Uterus (tissue), 4 donors: ENCODE results near the gene DPEP1. TPM values are rescaled to one million over a fixed set of nuclear protein-coding genes. Genes with fewer than 3 reads are reported as not detected.

Experiments used
- DNase-seq, 2 donors: peaks; one replicate each; pipeline ENCODE4 v3.0.0-alpha.2; 2019 to 2020
- H3K27ac ChIP-seq, 2 donors: fragments of 200-600 bp; sonication (generic); 1 replicate in 1 of 2; 2 replicates in 1 of 2; pipeline ENCODE4 v1.5.1; 2016 to 2018
- H3K27me3 ChIP-seq, 2 donors: fragments of 200-600 bp; sonication (generic); one replicate each; pipeline ENCODE4 v1.5.1; 2018 to 2019; ENCODE audit warnings: control low read depth in 1 of 2
- H3K36me3 ChIP-seq, 2 donors: fragments of 200-600 bp; sonication (generic); one replicate each; pipeline ENCODE4 v1.5.1; 2019; ENCODE audit warnings: control low read depth in 1 of 2
- H3K4me1 ChIP-seq, 2 donors: fragments of 200-600 bp; sonication (generic); one replicate each; pipeline ENCODE4 v1.5.1; 2018 to 2019; ENCODE audit warnings: control low read depth in 1 of 2
- H3K4me3 ChIP-seq, 2 donors: fragments of 200-600 bp; sonication (generic); 1 replicate in 1 of 2; 2 replicates in 1 of 2; pipeline ENCODE4 v1.5.1; 2018 to 2019; ENCODE audit warnings: mild to moderate bottlenecking in 1 of 2
- H3K9me3 ChIP-seq, 2 donors: fragments of 200-600 bp; sonication (generic); one replicate each; pipeline ENCODE4 v1.5.1; 2019; ENCODE audit warnings: control low read depth in 1 of 2
- CTCF ChIP-seq, 4 experiments: fragments of 200-600 bp in 2 of 4; fragments of 450-650 bp in 2 of 4; sonication (generic) in 2 of 4; IDR thresholded peaks; one replicate each; pipeline ENCODE4 v1.5.1; 2016 to 2019; ENCODE audit warnings: antibody characterized with exemption in 4 of 4, mild to moderate bottlenecking in 2 of 4, moderate library complexity in 1 of 4
- POLR2A ChIP-seq, 2 donors: fragments of 450-650 bp; IDR thresholded peaks; one replicate each; pipeline ENCODE4 v1.6.1; 2016; ENCODE audit warnings: antibody characterized with exemption in 2 of 2, mild to moderate bottlenecking in 1 of 2, moderate library complexity in 1 of 2
- intact Hi-C: fragments of 100-400 bp; cut with DNase I; formaldehyde crosslinking; loops from one replicate; pipeline ENCODE4 v1.15.1; 2023; ENCODE audit warnings: low total_unique reads
- total RNA-seq, 4 donors: library from RNA; depleted of rRNA in 3 of 4; stranded (reverse); fragments of >200 nt in 3 of 4; gene quantifications; one replicate each; pipeline versions ENCODE4 v1.1.0 to v1.2.4, GENCODE V29; 2014 to 2023
- donor health status: DM: yes; HTN: yes; CAD: no.

Gene DPEP1
- total RNA-seq, 4 donors from 2014 or later: 1.0 to 5.5 TPM; not detected in 2

GRCh38 chr16:89621698-89622409 lies 8.4 kb downstream of the DPEP1 start:
- Histone ChIP-seq H3K4me3 (no peak overlapping the region), H3K4me1 (no peaks in the 10 kb centered on the region), H3K9me3 (no peaks in the 10 kb centered on the region), H3K27ac (no peak overlapping the region), H3K36me3 (no peaks in the 10 kb centered on the region), H3K27me3 (no peaks in the 10 kb centered on the region)
- TF ChIP-seq CTCF (IDR thresholded peaks at IDR 0.05) (no peak), POLR2A (IDR thresholded peaks at IDR 0.05) (no peak)
- intact Hi-C loops: no loop called here
- DNase-seq: no peak

GRCh38 chr16:89623511-89624261 lies 10.2 kb downstream of the DPEP1 start:
- TF ChIP-seq CTCF (IDR thresholded peaks at IDR 0.05): no peak
- no peak for TF ChIP-seq POLR2A (IDR thresholded peaks at IDR 0.05)
- no peaks in the 10 kb centered on the region for H3K27me3 ChIP-seq

GRCh38 chr16:89624777-89625761 lies 11.6 kb downstream of the DPEP1 start:
- intact Hi-C loops: no loop called here
- DNase-seq: no peak
- no peak overlapping the region for H3K4me3 ChIP-seq
- H3K36me3 ChIP-seq: no peaks in the 10 kb centered on the region
- H3K9me3 ChIP-seq: no peaks in the 10 kb centered on the region
- no peaks in the 10 kb centered on the region for H3K27me3 ChIP-seq
- no peaks in the 10 kb centered on the region for H3K4me1 ChIP-seq
- TF ChIP-seq CTCF (IDR thresholded peaks at IDR 0.05): no peak
- no peak for TF ChIP-seq POLR2A (IDR thresholded peaks at IDR 0.05)
- no peak overlapping the region for H3K27ac ChIP-seq

More at GRCh38 chr16:89623511-89624261, 10.2 kb downstream of the DPEP1 start:
- Histone ChIP-seq H3K4me1 (no peaks in the 10 kb centered on the region), H3K4me3 (no peak overlapping the region), H3K36me3 (no peaks in the 10 kb centered on the region), H3K27ac (no peak overlapping the region), H3K9me3 (no peaks in the 10 kb centered on the region)
- intact Hi-C loops: no loop called here
- peak in 1 of 2 donors; percentile 29 for DNase-seq

- H3K4me3 ChIP-seq: no peak overlapping the region
- intact Hi-C loops: no loop called here
- H3K27me3 ChIP-seq: no peaks in the 10 kb centered on the region
- no peak for TF ChIP-seq POLR2A (IDR thresholded peaks at IDR 0.05)
- TF ChIP-seq CTCF (IDR thresholded peaks at IDR 0.05): no peak
- no peaks in the 10 kb centered on the region for H3K36me3 ChIP-seq
- DNase-seq: no peak
- no peaks in the 10 kb centered on the region for H3K4me1 ChIP-seq
- no peaks in the 10 kb centered on the region for H3K9me3 ChIP-seq
- no peak overlapping the region for H3K27ac ChIP-seq
These were observed 16.6 kb downstream of the DPEP1 start for GRCh38 chr16:89629827-89630610.
